Left hindlimb (tissue), 1 donor: Measurements from ENCODE around the gene SMG1.

ENCODE experiments used
- DNase-seq: peaks from one replicate; pipeline ENCODE4 v3.0.0-alpha.2; 2018

Gene SMG1

DNA sequence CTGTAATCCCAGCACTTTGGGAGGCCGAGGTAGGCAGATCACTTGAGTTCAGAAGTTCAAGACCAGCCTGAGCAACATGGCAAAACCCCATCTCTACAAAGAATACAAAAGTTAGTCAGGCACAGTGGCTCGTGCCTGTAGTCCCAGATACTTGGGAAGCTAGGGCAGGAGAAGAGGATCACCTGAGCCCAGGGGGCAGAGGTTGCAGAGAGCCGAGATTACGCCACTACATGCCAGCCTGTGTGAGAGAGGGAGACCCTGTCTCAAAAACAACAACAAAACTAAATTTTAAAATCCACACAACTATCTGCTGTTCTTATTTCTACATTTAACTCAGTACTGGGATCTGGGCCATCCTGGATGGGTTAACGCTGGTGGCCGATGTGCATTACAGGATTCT is 83.6 kb downstream of the SMG1 start:
- DNase-seq = no peak

DNA sequence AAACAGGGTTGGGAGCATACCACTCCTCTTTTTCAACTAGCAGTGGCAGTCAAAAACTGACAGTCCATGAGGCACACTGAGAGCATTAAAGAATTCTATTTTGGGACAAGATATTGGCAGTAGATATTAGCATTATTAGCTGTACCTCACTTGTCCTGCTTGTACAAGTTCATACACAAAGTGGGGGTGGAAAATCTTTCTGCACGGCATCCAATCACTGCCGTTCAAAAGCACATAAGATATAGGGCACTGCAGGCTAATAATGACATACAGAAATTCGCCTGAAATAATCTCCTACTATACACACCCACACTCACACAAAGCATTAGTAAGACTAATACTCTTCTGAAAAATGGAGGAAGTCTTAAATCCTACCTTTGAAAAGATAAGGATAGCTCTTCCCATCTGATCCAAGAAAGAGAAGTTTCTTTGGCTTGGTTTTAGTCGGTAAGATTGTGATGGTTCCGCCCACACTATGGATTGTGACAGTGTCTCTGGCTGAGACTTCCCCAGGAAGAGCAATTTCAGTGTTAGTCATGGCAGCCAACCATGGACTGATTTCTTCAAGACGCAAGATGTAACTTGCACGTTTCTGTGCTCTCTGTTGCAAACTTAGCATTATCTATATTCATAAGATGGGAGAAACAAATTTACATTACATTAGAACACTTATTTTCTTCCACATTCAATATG is 84.2 kb downstream of the SMG1 start:
- no peak for DNase-seq

DNA sequence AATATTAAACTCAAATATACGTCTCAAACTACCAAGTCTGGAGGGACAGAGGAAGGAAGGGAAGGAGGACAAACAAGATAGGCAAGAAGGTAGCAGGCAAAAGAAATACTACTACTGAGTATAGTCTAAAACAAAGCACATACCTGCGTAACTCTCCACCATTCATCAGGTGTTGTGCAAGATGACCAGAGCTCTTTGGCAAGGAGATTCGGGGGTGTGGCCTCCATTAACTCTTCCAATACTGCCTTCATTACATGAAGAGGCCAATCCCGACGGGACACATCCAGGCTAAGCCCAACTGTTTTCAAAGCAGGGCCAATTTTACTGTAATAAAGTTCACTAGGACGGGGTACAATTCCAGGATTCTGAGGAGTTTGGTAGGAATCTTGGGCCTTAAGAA is 86.7 kb downstream of the SMG1 start:
- DNase-seq = no peak

DNA sequence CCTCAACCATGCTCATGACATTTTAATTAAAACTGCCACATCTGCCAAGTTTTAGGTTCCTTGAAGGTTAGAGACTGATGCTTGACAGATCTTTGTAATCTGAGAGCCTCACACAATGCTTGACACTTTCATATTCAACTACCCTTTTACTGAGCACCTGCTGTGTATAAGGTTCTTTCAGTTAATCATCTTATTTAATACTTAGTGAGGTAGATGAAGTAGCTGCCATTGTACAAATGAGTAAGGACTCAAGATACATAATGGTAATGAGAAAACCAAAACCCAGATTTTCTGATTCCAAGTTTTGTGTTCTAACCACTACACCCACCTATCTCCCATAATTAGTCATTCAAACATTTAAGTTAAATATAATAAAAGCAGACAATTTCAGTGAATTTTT is 89.5 kb downstream of the SMG1 start:
- DNase-seq = no peak

DNA sequence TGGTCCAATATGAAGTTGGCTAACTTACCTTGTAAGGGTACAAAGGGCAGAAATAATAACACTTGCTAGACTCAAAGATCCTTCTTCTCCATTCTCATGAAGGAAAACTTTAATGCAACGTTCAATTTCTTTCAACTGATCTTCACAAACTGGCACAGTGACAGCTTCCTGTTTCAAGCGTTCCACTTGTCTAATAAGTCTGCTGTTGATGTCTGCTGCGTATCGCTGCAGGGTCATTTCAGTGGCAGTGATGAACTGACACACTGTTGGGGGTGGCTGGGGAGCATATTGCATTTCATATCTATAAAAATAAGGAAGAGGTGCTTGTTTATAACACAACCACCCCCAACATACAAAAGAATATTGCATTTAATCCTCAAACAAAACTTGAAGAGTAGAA is 91.3 kb downstream of the SMG1 start:
- no peak for DNase-seq

DNA sequence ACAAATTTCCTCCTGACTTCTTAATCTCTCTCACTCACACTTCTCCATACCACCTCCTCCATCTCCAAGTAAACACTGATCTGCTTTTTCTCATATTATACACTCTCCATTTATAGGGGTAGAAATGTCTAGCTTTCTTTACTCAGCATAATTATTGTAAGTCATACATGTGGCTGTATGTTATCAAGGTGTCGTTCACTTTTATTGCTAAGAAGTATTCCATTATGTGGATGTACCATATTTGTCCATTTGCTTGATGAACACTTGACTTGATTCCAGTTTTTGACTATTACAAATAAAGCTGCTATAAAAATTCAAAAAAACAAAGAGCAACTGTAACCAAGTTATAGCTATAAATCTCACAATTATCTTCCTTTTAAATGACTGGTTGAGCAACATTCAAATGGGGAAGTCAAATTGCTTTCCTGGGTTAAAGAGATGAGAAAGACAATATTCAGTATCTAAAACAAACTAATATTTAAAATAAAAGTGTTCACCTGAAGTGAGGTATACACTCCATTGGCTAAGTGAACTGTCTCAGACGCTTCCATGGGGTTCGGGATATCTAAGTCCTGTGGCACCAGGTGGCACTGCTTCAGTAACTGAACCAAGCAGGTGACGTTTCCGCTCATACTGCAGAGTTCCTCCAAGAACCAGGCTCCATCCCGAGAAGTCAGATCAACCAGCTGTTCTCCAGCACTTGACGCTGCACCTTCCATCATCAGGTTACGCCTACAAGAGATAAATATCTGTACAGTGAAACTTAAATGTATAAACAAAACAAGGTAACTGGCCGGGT is 92.3 kb downstream of the SMG1 start:
- DNase-seq = no peak

DNA sequence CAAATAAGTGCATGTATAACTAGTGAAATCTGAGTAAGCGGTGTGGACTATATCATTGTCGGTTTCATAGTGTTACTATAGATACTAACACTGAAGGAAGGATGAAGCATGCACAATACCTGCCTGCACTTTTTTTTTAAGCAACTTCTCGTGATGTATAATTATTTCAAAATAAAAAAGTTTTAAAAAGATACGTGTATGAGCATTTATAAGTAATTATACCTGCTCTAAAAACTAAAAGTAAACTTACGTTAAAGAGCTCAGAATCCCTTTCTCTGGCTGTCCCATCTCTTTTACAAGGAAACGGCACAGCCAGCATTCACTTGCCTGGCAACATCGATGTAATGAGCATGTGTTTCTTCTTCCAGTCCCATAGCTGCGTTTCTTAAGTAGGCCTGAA is 93.6 kb downstream of the SMG1 start:
- no peak for DNase-seq

DNA sequence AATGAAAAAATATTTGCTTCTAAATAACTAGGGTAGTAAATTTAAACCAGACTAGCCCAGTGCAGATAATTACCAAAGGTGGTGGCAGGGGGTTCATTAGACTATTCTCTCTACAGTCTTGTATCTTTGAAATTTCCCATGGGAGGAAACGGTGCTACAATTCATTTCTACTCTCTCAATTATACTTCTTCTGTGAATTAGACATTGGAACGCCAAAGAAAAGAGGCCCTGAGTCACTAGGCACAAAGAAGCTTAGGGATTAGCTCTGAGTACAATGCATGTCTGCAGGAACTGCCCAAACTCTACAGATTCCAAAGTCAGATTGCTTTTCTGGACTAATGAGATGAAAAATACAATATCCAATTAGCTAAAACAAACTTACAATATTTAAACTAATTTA is 94.2 kb downstream of the SMG1 start:
- DNase-seq = no peak

DNA sequence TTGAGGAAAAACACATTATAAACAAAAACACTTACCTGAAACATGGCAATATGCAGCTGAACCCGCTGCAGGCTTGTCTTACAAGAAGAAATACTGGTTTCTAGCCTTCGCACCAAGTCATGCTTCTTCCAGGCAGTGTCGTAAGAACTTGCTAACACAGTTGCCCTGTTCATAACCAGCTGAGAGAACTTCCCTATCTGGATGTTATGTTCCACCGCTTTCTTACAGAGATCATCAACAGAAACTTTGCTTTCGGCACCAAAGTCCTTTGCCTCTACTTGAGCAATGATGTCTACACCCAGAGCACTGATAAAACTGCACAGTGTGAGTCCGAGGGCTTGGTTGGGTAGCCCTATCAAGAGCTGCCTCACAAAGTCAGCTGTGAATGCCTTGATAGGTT is 97.0 kb downstream of the SMG1 start:
- DNase-seq = no peak

DNA sequence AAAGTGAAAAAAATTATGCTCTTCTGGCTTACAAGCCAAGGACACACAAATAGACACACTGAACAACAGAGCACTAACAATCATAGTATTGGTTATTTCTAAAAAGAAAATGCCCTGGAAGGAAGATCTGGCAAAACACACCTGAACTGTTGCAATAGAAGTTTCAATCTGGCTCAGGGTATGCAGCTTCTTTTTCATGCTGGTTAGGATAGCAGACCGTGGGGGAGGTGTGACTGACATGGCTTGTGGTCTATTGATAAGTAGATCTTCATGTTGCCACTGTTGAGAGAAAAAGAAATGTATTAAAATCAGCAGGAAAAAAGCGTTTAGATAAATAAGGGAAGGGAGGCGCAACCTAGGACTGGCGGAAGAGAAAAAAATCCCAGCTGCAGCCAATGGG is 98.3 kb downstream of the SMG1 start:
- DNase-seq = no peak

DNA sequence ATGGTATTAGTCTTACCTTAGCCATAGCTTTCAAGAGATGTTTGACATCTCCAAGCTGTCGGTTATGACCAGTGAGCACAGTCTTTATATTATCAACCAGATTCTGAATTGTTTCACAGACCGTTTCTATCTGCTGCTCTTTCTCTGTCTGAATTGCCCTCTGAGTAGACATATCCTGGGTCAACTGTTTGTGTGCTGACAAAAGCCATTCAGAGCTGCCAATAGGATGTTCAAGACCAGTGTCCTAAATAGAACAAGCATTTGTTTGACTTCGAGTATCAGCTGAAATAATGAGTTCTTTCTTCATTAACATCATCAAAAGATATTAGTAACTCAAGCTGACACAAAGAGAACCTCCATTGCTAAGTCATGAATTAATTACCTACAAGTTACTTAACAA is 109.9 kb downstream of the SMG1 start:
- DNase-seq = no peak

DNA sequence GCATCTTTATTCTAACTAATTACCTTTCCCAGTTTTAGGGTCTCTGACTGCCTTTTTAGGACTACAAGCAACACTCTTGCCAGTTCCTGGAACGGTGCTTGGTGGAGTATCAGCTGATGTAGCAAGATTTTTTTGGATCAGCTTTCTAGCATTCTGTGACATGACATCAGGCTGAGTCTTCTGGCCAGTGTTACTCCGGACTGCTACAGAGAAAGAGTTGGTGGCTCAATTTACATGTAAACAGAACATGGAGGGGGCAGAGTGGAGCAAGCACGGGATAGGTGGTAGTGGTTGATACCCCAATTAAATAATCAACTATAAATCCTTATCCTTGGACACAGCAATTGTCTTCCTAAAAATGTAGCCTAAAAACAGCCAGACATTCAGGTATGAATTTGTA is 114.3 kb downstream of the SMG1 start:
- DNase-seq = no peak

DNA sequence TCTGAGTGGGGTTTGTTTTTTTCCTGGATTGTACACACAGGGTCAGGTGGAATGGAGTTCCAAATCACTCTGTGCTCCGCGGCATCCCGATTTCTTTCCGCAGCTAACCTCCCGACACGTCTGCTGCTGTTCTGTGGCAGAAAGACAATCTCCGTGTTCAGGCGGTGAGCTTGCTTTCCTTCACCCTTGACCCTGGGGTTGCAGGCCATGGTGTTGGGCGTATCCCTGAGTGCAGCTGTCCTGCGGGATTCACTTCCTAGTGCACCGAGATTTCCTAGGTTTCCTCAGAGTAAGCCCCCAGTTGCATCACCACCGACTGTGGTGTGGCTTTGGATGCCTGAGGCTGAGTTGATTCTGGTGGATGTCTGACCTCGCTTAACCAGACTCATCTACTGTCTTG is 117.0 kb downstream of the SMG1 start:
- no peak for DNase-seq

DNA sequence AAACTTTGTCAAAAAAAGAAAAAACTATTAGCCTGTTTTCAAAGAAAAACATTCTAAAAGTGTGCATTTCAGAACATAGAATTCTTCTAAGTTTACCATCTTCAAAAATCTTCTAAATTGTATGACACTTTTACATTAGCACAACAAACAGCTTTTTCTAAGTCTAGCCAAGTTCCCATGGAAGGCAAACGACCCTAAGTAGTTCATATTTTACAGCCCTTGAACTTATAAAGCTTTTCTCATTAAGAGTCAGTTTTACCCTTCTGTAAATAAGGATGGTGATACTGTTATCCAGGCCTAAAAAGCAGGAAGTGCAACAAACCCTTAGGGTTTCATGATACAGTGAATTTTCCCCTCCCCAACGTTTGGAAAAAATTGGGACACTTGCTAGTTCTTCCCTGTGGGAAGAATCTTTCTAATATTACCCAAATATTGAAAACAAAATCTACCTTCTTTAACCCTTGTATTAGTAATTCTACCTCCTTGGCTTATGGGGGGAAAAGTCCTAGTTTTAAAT is 120.9 kb downstream of the SMG1 start:
- DNase-seq = no peak

DNA sequence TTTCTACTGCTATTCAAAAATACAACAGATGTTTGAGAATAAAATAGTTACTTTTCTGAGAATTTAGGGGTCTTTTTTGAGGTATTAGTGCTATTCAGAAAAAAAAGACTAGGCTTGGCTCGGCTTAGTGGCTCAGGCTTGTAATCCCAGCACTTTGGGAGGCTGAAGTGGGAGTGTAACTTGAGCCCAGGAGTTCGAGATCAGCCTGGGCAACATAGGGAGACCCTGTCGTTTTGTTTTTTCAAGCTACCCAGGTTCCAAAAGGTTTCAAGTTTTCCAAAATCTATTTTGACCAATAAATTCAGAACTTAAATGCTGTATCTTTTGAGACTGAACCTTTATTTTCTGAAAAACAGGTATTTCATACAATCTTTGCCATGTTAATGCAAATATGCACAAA is 121.7 kb downstream of the SMG1 start:
- no peak for DNase-seq

DNA sequence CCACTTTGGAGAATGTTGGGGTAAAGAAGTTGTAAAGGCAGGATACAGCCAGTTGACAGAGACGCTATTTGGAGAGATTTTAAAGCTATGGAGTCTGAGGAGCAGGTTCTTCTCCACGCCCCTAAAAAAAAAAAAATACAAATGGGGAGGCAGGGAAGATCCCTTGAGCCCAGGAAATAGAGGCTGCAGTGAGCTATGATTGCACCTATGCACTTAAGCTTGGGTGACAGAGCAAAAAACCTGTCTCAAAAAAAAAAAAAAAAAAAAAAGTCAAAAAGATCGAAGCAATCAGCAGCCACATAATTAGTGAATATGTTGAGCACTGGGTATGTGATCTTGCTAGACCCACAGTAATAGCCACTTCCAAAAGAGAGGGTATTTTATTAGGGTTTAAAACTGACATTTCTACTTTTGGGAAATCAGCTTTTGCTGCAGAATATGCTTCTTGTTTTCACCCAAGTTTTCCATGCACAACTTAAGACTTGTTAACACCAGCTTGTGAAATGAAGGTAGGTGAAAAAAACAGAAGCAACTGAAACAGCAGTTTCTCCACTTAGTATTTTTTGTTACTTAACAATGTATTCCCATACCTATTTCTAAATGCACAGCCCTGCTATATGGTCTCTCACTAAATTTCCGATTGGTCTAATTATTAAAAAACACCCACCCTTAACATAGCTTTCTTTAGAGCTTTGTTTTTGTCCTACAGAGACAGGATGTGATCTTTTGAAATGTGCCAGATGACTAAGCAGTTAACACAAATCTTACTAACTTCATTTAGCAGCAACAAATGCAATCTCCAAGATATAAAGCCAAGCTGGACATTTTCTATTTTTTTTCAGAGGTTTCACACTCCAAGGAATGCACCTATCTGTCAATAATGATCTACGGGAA is 122.4 kb downstream of the SMG1 start:
- DNase-seq = no peak

DNA sequence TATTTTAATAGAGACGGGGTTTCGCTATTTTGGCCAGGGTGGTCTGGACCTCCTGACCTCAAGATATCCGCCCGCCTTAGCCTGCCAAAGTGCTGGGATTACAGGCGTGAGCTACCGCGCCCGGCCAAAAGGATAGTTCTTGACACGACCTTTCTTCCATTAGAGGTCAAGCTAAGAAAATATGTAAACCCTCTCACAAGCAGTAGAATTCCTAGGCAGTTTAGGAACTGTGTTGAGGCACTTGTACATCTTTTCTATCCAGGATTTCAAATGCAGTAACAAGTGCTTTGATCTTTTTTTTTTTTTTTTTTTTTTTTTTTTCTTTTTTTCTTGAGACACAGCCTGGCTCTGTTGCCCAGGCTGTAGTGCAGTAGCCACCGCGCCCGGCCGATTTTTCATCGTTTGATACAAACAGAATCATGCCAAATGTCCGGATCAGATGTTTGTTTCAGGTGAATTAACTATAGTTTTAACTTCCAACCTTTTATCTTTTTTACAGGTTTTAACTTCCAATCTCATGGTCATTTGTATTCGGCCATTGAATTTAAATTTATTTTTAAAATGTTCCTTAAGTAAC is 123.4 kb downstream of the SMG1 start:
- DNase-seq = no peak

DNA sequence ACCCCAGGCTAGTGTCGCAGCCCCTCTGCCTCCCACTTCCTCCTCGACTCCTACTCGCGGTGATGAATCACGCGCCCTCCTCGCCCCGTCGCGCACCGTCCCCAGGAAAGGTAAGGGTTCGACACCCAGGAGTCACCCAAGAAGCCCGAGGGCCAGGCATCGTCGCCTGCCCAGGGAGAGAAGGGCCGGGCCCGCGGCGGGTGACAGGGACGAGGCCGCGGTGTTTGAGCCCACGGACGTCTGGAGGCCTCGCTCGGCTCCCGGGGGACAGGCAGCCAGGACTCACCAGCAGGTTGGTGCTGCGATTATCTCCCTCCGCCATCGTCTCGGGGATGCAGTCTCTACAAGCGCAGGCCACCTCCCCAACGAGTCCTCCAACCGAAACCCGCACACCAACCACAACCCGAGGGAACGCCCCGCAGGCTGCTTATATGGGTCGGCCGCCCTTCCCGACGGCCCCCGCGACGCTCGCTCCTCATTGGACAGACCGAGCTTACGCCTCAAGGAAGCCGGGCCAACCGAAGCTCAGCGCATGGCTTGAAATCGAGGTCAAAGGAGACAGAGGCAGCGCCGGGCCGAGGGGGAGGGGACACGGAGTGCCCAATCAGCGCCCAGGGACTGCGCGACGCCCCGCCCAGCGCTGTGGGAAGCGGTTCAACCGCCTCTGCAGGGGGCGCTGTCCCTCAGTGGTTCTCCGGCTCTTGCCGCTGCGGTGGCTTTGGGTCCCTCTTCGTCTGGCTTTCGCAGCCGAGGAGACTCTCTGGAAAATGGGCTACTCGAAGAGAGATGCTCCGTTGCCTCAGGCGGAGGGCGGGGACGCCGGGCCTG is 124.8 kb downstream of the SMG1 start, which contains the start of gene ARL6IP1:
Gene ARL6IP1, minus strand, starts transcription at position 405 of the 828 bp plus-strand sequence. Its CDS starts 83 bp downstream, at position 322.
- peak; percentile 99 for DNase-seq

DNA sequence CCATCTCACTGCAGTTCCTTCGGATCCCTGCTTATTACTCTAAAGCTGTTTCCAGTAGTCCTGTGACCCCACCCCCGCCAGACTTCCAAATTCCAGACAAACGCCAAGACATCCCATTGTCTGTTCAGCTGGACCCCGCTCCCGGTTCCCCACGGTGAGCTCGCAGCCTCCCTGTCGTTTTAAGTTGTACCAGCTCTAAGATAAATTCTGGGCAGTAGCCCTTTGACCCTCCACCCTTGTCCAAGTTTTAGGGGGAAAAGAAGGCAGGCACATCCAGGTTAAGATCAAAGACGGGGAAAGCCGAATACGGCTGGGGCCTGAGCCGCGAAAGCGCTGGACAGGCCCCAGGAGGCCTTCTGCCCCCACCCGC is 125.4 kb downstream of the SMG1 start:
- no peak for DNase-seq

DNA sequence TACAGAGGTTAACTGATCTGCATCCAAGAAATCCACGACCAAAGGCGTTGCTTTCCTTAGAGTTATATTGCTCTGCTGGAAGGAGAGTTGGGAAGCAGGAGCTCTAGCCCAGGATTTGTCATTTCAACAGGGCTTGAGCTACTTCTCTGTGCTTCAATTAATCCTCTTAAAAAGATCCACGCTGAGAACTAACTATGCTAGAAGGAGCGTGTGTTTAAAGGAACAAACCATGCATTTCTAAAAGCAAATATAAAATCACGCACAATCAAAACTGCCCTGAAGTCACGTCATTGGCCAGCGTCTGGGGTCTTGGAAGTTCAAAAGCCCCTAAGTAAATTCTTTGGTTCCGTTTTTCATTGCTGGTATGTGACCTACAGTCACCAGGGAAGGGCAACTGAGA is 125.9 kb downstream of the SMG1 start:
- no peak for DNase-seq

DNA sequence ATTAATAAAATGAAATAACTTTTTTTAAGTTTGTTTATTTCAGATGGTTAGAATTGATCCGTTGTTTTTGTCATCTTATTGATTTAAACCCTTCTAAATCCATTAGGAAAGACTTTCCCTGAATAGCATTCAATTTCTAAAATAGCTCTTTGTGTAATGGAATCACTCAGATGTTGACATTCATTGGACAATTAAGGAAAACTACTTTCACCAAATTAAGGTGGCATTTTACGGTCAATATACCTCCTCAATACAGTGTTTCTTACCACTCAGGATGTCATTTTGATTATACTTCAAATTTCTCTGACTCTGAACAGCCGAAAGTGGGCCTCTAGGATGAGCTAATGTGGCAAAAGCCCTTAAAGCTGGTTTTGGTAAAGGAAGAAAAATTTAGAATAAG is 126.7 kb downstream of the SMG1 start:
- no peak for DNase-seq

DNA sequence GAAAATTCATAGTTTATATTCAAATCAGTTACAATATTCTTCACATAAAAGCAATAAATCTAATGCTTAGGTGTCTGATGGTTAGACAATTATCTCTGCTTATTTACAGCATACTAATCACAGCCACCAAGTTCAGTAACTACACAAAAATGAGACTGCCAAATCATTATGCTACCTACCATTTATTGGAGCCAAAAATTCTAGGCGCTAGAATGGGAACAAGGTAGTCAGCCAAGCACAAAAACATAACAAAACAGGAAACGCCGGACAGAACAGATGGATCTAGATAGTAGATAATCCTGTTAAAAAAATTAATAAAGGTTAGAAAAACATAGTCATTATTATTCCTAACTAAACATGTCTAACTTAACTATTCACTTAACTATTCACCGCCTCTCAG is 128.5 kb downstream of the SMG1 start:
- no peak for DNase-seq
